HG03460 (cell line): Measurements from ENCODE around the gene MAPK8IP1.
"Not testable (repeated sequence)": the region's sequence is repeated elsewhere in the genome, so short reads cannot be mapped to it uniquely, and the experiment has no call there.

ENCODE experiments used
- ATAC-seq: cut with Tn5 transposase; IDR thresholded peaks from one replicate; pipeline ENCODE4 v1.9.1; 2021; ENCODE audit not compliant: unreplicated experiment

MAPK8IP1 gene

DNA sequence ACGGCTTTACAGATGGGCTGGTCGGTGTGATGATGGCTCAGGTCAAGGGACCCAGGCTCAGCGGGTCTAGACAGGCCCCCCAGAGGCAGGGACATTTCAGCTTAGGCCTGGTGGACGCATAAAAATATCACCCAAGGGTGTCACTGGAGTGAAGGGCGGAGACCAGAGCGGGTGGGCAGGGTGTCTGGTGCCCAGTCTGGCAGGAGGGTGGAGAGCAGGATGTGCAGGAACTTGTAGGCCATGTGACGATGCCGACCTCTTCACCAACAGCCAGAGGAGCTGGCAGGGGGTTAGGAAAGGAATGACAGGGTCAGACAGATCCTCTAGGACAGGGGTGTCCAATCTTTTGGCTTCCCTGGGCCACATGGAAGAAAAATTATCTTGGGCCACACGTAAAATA, 4.5 kb downstream of the MAPK8IP1 start:
- no peak for ATAC-seq

DNA sequence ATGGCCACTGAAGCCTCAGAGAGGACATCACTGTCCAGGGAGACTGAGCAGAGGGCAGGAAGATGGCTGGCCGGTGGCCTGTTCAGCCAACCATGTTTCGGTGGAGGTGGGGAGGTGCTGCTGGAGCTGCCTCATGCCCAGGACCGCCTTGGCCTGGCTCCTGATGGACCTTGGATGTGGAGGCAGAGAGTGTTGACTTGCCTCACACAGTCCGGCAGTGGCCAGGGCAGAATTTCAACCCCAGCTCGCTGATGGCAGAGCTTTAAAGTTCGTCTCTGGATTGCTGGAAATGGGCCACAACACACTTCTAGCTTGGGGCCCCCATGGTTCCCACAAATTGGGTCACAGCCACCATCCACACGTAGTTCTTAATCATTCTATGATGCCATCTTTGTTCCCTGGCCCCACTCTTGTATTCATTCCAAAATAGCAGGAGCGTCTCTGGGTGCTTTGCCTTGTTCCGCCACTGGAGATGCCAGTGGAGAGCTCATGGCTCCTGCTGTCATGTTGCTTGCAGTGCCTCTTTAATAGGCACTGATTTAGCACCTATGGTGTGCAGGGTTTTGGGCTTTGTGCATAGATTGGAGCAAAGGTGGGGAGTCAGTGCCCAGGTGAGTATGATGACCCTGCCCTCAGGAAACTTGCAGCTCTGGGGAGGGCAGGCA, 5.6 kb downstream of the MAPK8IP1 start:
- no peak for ATAC-seq

DNA sequence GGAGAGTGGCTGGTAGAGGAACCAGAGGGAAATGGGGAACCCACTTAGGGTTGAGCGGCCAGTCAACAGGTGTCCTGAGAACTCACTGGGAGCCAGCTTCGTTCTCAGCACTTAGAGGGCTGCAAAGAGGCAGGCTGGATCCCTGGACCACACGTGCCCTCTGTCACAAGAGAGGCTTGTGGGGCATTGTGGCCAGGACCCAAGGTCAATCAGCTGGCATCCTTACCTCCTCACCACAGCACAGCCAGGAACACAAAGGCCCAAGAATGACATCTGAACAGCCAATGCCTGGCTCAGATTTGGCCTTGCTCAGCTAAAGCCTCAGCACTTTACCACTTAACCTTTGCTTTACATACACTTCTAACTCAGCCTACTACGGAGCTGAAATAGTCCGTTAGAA, 7.4 kb downstream of the MAPK8IP1 start:
- ATAC-seq: no peak

- ATAC-seq: no peak
Measured at GRCh38 chr11:45894555-45895247, 9.2 kb downstream of the MAPK8IP1 start.

DNA sequence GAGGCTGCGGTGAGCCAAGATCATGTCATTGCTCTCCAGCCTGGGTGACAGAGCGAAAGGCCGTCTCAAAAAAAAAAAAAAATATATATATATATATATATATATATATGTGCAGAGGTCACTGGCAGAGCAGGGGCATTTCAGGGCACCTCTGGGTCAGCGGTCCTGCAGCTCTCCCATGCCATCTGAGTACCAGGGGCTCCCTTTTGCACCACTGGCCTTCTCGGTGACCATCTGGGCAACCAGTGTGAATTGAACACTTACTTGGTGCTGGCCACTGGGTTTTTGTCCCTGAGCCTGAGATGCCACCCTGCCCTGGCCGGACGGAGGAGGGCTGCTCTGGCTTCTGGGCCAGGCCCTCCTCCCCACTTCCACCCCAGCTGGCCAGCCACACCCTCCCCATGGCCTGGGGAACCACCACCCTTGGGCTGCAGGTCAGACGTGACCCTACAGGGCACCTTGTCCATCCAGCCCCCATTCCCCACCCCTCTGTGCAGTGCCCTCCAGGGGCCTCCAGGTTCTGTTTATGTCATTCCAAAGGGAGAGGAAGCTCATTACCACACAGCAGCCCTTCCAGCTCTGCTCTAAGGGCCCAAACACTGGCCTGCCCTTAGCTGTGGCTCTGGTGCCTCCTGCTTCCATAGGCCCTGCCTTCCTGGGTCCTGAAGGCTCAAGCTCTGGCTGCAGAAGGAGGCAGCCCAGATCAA, 10.3 kb downstream of the MAPK8IP1 start:
- no peak for ATAC-seq

DNA sequence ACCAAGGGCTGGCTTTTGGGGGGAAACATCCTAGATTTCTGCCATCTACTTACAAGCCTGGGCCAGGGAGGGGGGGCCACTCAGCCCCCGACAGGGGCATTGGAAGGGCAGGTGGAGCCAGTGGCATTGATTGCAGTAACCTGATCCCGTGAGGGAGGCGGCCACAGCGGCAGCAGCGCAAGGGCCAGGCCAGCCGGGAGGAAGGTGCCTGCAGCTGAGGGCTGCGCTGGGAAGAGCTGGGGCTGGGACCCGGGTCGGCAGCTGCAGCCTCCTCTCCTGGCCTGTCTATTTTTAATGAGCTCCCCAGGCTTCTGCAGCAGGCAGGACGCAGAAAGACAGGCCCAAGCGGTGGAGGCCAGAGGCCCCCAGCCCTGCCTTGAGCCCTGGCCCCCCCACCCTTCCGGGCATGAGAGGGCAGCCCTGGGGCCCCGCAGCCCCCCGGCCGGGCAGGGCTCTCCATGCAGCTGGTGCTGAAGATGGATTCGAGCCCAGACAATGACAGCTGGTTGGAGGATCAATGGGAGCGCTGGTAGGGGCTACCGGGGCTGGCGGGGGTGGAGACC, 11.1 kb downstream of the MAPK8IP1 start:
- no peak for ATAC-seq

DNA sequence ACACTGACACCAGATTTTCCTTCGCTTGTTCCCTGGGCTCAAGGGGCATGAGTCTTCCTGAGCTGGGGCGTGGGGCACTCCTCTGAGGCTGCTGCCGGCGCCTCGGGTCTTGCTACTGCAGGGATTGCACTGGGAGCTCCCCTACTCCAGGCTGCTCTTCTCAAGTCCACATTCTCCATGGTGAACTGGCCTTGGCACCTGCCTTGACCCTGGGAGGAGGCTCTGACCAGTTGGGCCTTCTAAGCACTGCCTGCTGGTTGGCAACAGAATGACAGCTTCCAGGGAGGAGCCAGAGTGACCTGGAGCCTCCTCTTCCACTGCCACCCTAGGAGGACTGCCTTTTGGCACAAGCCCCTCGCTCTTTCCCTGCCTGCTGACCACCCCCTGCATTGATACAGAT, 12.1 kb downstream of the MAPK8IP1 start:
- no peak for ATAC-seq

DNA sequence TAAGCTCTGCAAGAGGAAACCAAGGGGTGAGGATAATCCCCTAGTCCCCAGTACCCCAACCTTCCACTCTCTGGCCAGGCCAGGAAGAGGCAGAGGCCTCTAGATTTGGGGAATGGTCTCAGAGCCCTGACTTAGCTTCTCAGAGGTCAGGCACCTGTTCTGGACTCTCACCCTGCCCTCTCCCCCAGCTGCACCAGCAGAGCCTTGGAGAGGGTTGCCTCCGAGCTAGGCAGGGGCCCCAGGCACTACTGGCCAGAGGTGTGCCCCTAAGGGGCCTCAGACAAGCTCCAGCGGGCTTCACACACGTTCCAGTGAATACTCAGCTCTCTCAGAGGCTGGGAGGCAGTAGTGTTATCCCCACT, 13.6 kb downstream of the MAPK8IP1 start:
- ATAC-seq: no peak

- ATAC-seq: peak; percentile 67
Measured at GRCh38 chr11:45899448-45900174, 14.2 kb downstream of the MAPK8IP1 start.

GRCh38 chr11:45900175-45900800, 14.8 kb downstream of the MAPK8IP1 start:
- ATAC-seq: not testable (repeated sequence)

DNA sequence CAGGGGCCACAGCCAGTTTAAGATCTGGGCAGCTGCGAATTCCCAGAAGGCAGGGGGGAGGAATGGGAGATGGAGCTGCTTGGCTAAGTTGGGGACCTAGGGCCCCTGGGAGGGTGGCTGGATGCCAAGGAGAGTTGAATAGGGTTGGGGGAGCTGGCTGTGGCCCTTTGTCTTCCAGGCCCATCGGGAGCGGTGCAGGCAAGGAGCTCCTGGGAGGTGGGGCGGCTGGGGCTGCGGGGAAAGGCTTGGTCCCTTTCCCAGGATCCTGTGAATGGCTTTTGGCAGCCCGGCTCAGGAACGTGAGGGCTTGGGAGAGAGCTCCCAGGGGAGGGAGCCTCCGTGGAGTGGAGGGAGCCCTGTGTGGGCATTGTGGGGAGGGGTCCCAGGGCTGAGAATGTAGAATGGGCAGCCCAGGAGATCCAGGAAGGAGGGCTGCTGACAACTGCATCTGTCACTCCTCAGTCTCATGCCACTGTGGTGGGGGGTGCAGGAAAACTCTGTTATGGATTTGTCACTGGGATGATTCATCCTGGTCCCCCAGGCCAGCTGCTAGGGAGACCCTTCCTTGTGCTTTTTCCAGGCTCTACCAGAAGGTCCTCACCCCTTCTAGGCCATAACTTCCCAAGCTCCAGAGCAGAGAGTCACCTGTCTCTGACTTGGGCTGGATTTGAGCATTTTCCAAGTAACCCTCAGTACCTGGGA, 15.6 kb downstream of the MAPK8IP1 start:
- ATAC-seq: no peak

DNA sequence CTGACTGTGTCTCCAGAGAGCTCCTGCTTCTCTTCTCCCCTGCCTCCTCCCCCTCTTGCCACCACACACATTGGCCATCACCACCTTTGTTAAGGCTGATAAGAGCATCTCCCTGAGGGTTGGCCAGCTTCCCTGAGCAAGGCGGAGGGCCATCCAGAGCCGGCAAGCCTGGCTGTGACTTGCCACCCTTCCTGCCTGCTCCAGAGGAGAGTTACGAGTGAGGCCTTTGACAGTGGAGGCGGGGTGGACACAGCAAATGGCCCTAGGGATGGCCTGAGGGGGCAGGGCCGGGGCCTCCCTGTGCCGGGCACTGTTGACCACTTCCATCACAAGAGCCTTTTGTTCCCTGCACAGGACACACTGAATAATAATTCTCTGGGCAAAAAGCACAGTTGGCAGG, 16.2 kb downstream of the MAPK8IP1 start:
- ATAC-seq: no peak

DNA sequence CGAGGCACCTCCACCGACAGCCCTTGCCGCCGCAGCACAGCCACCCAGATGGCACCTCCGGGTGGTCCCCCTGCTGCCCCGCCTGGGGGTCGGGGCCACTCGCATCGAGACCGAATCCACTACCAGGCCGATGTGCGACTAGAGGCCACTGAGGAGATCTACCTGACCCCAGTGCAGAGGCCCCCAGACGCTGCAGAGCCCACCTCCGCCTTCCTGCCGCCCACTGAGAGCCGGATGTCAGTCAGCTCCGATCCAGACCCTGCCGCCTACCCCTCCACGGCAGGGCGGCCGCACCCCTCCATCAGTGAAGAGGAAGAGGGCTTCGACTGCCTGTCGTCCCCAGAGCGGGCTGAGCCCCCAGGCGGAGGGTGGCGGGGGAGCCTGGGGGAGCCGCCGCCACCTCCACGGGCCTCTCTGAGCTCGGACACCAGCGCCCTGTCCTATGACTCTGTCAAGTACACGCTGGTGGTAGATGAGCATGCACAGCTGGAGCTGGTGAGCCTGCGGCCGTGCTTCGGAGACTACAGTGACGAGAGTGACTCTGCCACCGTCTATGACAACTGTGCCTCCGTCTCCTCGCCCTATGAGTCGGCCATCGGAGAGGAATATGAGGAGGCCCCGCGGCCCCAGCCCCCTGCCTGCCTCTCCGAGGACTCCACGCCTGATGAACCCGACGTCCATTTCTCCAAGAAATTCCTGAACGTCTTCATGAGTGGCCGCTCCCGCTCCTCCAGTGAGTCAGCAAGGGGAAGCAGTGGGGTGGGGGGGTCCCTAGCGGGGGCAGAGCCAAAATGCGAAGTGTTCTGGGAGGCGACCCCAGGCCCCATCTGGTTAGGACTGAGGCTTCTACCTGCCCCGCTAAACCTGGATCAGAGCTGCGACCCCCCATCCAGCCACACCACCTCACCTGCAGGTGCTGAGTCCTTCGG, 17.3 kb downstream of the MAPK8IP1 start:
- no peak for ATAC-seq

- no peak for ATAC-seq
Measured at GRCh38 chr11:45904309-45904915, 19.0 kb downstream of the MAPK8IP1 start.

GRCh38 chr11:45905095-45905494, 19.6 kb downstream of the MAPK8IP1 start:
- no peak for ATAC-seq

GRCh38 chr11:45905576-45905975, 20.1 kb downstream of the MAPK8IP1 start:
- not testable (repeated sequence) for ATAC-seq

DNA sequence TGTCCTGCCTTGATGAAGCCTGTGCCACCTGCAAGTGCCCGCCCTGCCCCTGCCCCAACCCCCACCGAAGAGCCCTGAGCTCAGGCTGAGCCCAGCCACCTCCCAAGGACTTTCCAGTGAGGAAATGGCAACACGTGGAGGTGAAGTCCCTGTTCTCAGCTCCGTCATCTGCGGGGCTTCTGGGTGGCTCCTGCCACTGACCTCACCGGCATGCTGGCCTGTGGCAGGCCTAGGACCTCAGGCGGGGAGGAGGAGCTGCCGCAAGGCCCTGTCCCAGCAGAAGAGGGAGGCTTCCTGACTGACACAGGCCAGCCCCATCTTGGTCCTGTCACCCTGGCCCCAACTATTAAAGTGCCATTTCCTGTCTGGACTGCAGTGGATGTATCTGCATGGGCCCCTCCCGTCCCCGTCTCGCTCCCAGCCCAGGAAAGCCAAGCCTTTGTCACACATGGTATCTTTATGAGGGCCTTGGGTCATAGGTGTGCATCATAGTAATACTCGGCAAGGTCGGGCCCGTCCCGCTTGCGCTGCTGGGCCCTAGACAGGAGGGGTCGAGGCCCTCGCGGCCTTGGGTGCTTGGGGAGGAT, 20.7 kb downstream of the MAPK8IP1 start:
- no peak for ATAC-seq

DNA sequence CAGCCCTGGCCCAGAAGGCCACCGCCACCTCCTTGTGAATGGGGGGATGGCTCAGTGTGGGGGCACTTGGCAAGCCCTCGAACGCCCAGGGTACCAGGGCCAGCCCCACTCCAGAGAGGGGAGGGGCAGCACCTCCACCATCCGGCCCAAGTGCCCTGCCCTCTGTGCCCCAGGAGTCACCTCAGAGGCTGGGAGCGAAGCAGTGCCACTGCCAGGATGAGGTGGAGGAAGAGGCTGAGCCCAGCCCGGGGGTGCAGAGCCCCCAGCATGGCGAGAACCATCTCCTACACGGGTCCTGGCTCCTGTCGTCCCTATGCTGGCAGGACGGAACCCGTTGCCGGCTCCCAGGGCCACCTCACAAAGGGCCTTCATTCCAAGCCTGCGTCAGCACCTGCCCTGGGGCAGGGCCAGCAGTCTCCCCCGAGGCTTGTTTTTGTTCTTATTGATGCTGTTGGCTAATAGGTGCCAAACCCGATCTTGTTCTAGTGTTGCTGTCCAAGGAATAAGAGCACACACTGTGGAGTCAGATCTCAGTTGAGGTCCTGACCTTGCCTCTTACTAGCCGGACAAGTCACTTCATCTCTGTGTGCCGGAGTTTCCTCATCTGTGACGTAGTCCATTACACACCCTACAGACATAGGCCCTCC, 21.6 kb downstream of the MAPK8IP1 start, which contains the start of gene FREY1:
FREY1 (minus strand) TSS at position 307 of the 647 bp plus-strand sequence; CDS start at position 281, 26 bp downstream.
- no peak for ATAC-seq
